ENCODE measurements around the gene AHCYL2. TPM values are rescaled to one million over a fixed set of nuclear protein-coding genes. Genes with fewer than 3 reads are reported as not detected.
A peak's percentile ranks its signal among the peaks of the same experiment; 100 is the strongest.

Gene AHCYL2
- total RNA-seq, 1 donor from 2014 or later: 19.9 TPM

GRCh38 chr7:129209067-129209926, 15.5 kb upstream of the AHCYL2 start:
- Mint-ChIP-seq H3K36me3 (ENCODE audit: low read depth, unreplicated experiment) (peaks cover 16% of the 10 kb centered on the region), H3K27me3 (ENCODE audit: unreplicated experiment) (peaks cover 10% of the 10 kb centered on the region), H3K27ac (ENCODE audit: unreplicated experiment) (no peak overlapping the region), H3K4me3 (ENCODE audit: unreplicated experiment) (no peak overlapping the region), H3K4me1 (ENCODE audit: unreplicated experiment) (no peaks in the 10 kb centered on the region), H3K9me3 (ENCODE audit: unreplicated experiment) (no peaks in the 10 kb centered on the region)
- TF ChIP-seq CTCF (IDR thresholded peaks at IDR 0.05; ENCODE audit: unreplicated experiment): no peak
- DNase-seq (ENCODE audit: low spot score): no peak

- H3K27ac Mint-ChIP-seq (ENCODE audit: unreplicated experiment): no peak overlapping the region
- H3K36me3 Mint-ChIP-seq (ENCODE audit: low read depth, unreplicated experiment): peaks cover 16% of the 10 kb centered on the region
- peak; percentile 88 for DNase-seq (ENCODE audit: low spot score)
- H3K4me1 Mint-ChIP-seq (ENCODE audit: unreplicated experiment): no peaks in the 10 kb centered on the region
- H3K4me3 Mint-ChIP-seq (ENCODE audit: unreplicated experiment): no peak overlapping the region
- peaks cover 10% of the 10 kb centered on the region for H3K27me3 Mint-ChIP-seq (ENCODE audit: unreplicated experiment)
- H3K9me3 Mint-ChIP-seq (ENCODE audit: unreplicated experiment): no peaks in the 10 kb centered on the region
- TF ChIP-seq CTCF (IDR thresholded peaks at IDR 0.05; ENCODE audit: unreplicated experiment): peak; percentile 80
These were observed 14.4 kb upstream of the AHCYL2 start for GRCh38 chr7:129210256-129210988.

- no peak for DNase-seq (ENCODE audit: low spot score)
- Mint-ChIP-seq H3K27me3 (ENCODE audit: unreplicated experiment) (peaks cover 10% of the 10 kb centered on the region), H3K9me3 (ENCODE audit: unreplicated experiment) (no peaks in the 10 kb centered on the region), H3K4me1 (ENCODE audit: unreplicated experiment) (no peaks in the 10 kb centered on the region), H3K36me3 (ENCODE audit: low read depth, unreplicated experiment) (peaks cover 19% of the 10 kb centered on the region), H3K27ac (ENCODE audit: unreplicated experiment) (no peak overlapping the region), H3K4me3 (ENCODE audit: unreplicated experiment) (no peak overlapping the region)
- no peak for TF ChIP-seq CTCF (IDR thresholded peaks at IDR 0.05; ENCODE audit: unreplicated experiment)
These were observed 13.9 kb upstream of the AHCYL2 start for GRCh38 chr7:129210989-129211312.

GRCh38 chr7:129212126-129212525, 12.7 kb upstream of the AHCYL2 start:
- peaks cover 24% of the 10 kb centered on the region for H3K36me3 Mint-ChIP-seq (ENCODE audit: low read depth, unreplicated experiment)
- H3K27ac Mint-ChIP-seq (ENCODE audit: unreplicated experiment): no peak overlapping the region
- H3K9me3 Mint-ChIP-seq (ENCODE audit: unreplicated experiment): no peaks in the 10 kb centered on the region
- no peaks in the 10 kb centered on the region for H3K4me1 Mint-ChIP-seq (ENCODE audit: unreplicated experiment)
- DNase-seq (ENCODE audit: low spot score): no peak
- no peak overlapping the region for H3K4me3 Mint-ChIP-seq (ENCODE audit: unreplicated experiment)
- H3K27me3 Mint-ChIP-seq (ENCODE audit: unreplicated experiment): peaks cover 11% of the 10 kb centered on the region
- no peak for TF ChIP-seq CTCF (IDR thresholded peaks at IDR 0.05; ENCODE audit: unreplicated experiment)

GRCh38 chr7:129212596-129212995, 12.2 kb upstream of the AHCYL2 start:
- no peak overlapping the region for H3K27ac Mint-ChIP-seq (ENCODE audit: unreplicated experiment)
- H3K9me3 Mint-ChIP-seq (ENCODE audit: unreplicated experiment): no peaks in the 10 kb centered on the region
- H3K27me3 Mint-ChIP-seq (ENCODE audit: unreplicated experiment): peaks cover 12% of the 10 kb centered on the region
- no peak overlapping the region for H3K4me3 Mint-ChIP-seq (ENCODE audit: unreplicated experiment)
- TF ChIP-seq CTCF (IDR thresholded peaks at IDR 0.05; ENCODE audit: unreplicated experiment): no peak
- DNase-seq (ENCODE audit: low spot score): no peak
- H3K36me3 Mint-ChIP-seq (ENCODE audit: low read depth, unreplicated experiment): peaks cover 22% of the 10 kb centered on the region
- H3K4me1 Mint-ChIP-seq (ENCODE audit: unreplicated experiment): no peaks in the 10 kb centered on the region

All from endothelial cell (in vitro differentiated cells).